Measurements from ENCODE around the gene MCRIP2.
"Not testable (repeated sequence)": the region's sequence is repeated elsewhere in the genome, so short reads cannot be mapped to it uniquely, and the experiment has no call there.

The MCRIP2 gene

GRCh38 chr16:641326-642188, at the start of gene MCRIP2:
TSS of gene MCRIP2 (plus strand) at chr16:641828. CDS start at chr16:641992, 164 bp downstream.
- peak; percentile 60 for DNase-seq

- no peak for DNase-seq
Observed at GRCh38 chr16:591892-592517, 49.6 kb upstream of the MCRIP2 start.

- no peak for DNase-seq
Observed at GRCh38 chr16:592518-593306, 48.9 kb upstream of the MCRIP2 start.

- DNase-seq: no peak
Observed at GRCh38 chr16:593406-593805, 48.2 kb upstream of the MCRIP2 start.

- DNase-seq: no peak
Observed at GRCh38 chr16:593807-594206, 47.8 kb upstream of the MCRIP2 start.

- DNase-seq: no peak
Observed at GRCh38 chr16:595094-595528, 46.5 kb upstream of the MCRIP2 start.

- no peak for DNase-seq
Observed at GRCh38 chr16:595942-596735, 45.5 kb upstream of the MCRIP2 start.

GRCh38 chr16:596736-597060, 44.9 kb upstream of the MCRIP2 start:
- DNase-seq: no peak

GRCh38 chr16:597655-598054, 44.0 kb upstream of the MCRIP2 start:
- DNase-seq: not testable (repeated sequence)

GRCh38 chr16:598823-599739, 42.5 kb upstream of the MCRIP2 start:
- no peak for DNase-seq

- DNase-seq: no peak
Observed at GRCh38 chr16:600781-601180, 40.8 kb upstream of the MCRIP2 start.

- no peak for DNase-seq
Observed at GRCh38 chr16:603933-604332, 37.7 kb upstream of the MCRIP2 start.

GRCh38 chr16:606656-607307, 34.8 kb upstream of the MCRIP2 start:
- DNase-seq: no peak

- peak; percentile 34 for DNase-seq
Observed at GRCh38 chr16:608019-608418, 33.6 kb upstream of the MCRIP2 start.

GRCh38 chr16:609316-609715, 32.3 kb upstream of the MCRIP2 start:
- no peak for DNase-seq

- DNase-seq: no peak
Observed at GRCh38 chr16:609984-610383, 31.6 kb upstream of the MCRIP2 start.

GRCh38 chr16:610513-611381, 30.9 kb upstream of the MCRIP2 start:
- DNase-seq: peak; percentile 53

- DNase-seq: no peak
Observed at GRCh38 chr16:615122-615521, 26.5 kb upstream of the MCRIP2 start.

- no peak for DNase-seq
Observed at GRCh38 chr16:616733-617586, 24.7 kb upstream of the MCRIP2 start.
